Measurements from ENCODE around the gene TMEM87A.

GRCh38 chr15:42217568-42217967 is 55.7 kb downstream of the TMEM87A start:
- TF ChIP-seq EZH2 (IDR thresholded peaks at IDR 0.05; ENCODE audit: insufficient read depth, poor library complexity, severe bottlenecking) = no peak
- no peak for TF ChIP-seq EZH2phosphoT487 (IDR thresholded peaks at IDR 0.05; ENCODE audit: insufficient read depth, low read depth)

All from GM23248 (cell line).